Measurements from ENCODE around the gene GALNTL6.

GALNTL6 gene

GRCh38 chr4:172149329-172149728, 336.1 kb downstream of the GALNTL6 start:
- FAIRE-seq = no peak
- TF ChIP-seq PAX5 (IDR thresholded peaks at IDR 0.05; ENCODE audit: insufficient read depth, low read length, severe bottlenecking) (no peak), SPI1 (IDR thresholded peaks at IDR 0.05; ENCODE audit: low read depth, low read length) (no peak), POLR2AphosphoS5 (IDR thresholded peaks at IDR 0.05; ENCODE audit: low read depth, low read length) (no peak), POLR2A (IDR thresholded peaks at IDR 0.05; ENCODE audit: low read depth, low read length) (no peak), TAF1 (IDR thresholded peaks at IDR 0.05; ENCODE audit: low read depth, low read length) (no peak), POU2F2 (IDR thresholded peaks at IDR 0.05; ENCODE audit: low read depth, low read length) (no peak)
- DNase-seq (ENCODE audit: insufficient read length, low spot score) = no peak

GRCh38 chr4:172152284-172152683, 339.1 kb downstream of the GALNTL6 start:
- no peak for FAIRE-seq
- no peak for DNase-seq (ENCODE audit: insufficient read length, low spot score)
- TF ChIP-seq POLR2AphosphoS5 (IDR thresholded peaks at IDR 0.05; ENCODE audit: low read depth, low read length) = no peak
- no peak for TF ChIP-seq PAX5 (IDR thresholded peaks at IDR 0.05; ENCODE audit: insufficient read depth, low read length, severe bottlenecking)
- no peak for TF ChIP-seq TAF1 (IDR thresholded peaks at IDR 0.05; ENCODE audit: low read depth, low read length)
- TF ChIP-seq POLR2A (IDR thresholded peaks at IDR 0.05; ENCODE audit: low read depth, low read length) = no peak
- TF ChIP-seq POU2F2 (IDR thresholded peaks at IDR 0.05; ENCODE audit: low read depth, low read length) = no peak
- TF ChIP-seq SPI1 (IDR thresholded peaks at IDR 0.05; ENCODE audit: low read depth, low read length) = no peak

- TF ChIP-seq POLR2AphosphoS5 (IDR thresholded peaks at IDR 0.05; ENCODE audit: low read depth, low read length) = no peak
- TF ChIP-seq POU2F2 (IDR thresholded peaks at IDR 0.05; ENCODE audit: low read depth, low read length) = no peak
- no peak for TF ChIP-seq PAX5 (IDR thresholded peaks at IDR 0.05; ENCODE audit: insufficient read depth, low read length, severe bottlenecking)
- no peak for TF ChIP-seq TAF1 (IDR thresholded peaks at IDR 0.05; ENCODE audit: low read depth, low read length)
- TF ChIP-seq POLR2A (IDR thresholded peaks at IDR 0.05; ENCODE audit: low read depth, low read length) = no peak
- no peak for TF ChIP-seq SPI1 (IDR thresholded peaks at IDR 0.05; ENCODE audit: low read depth, low read length)
- DNase-seq (ENCODE audit: insufficient read length, low spot score) = no peak
- no peak for FAIRE-seq
Measured at GRCh38 chr4:172153719-172154118, 340.5 kb downstream of the GALNTL6 start.

GRCh38 chr4:172155838-172156345, 342.7 kb downstream of the GALNTL6 start:
- DNase-seq (ENCODE audit: insufficient read length, low spot score) (no peak), FAIRE-seq (no peak)
- TF ChIP-seq SPI1 (IDR thresholded peaks at IDR 0.05; ENCODE audit: low read depth, low read length) (no peak), PAX5 (IDR thresholded peaks at IDR 0.05; ENCODE audit: insufficient read depth, low read length, severe bottlenecking) (no peak)

- no peak for DNase-seq (ENCODE audit: insufficient read length, low spot score)
- TF ChIP-seq PAX5 (IDR thresholded peaks at IDR 0.05; ENCODE audit: insufficient read depth, low read length, severe bottlenecking) = no peak
- TF ChIP-seq POLR2A (IDR thresholded peaks at IDR 0.05; ENCODE audit: low read depth, low read length) = no peak
- no peak for TF ChIP-seq TAF1 (IDR thresholded peaks at IDR 0.05; ENCODE audit: low read depth, low read length)
- no peak for TF ChIP-seq POLR2AphosphoS5 (IDR thresholded peaks at IDR 0.05; ENCODE audit: low read depth, low read length)
- no peak for TF ChIP-seq SPI1 (IDR thresholded peaks at IDR 0.05; ENCODE audit: low read depth, low read length)
- no peak for TF ChIP-seq POU2F2 (IDR thresholded peaks at IDR 0.05; ENCODE audit: low read depth, low read length)
- FAIRE-seq = no peak
Measured at GRCh38 chr4:172157946-172158345, 344.7 kb downstream of the GALNTL6 start.

GRCh38 chr4:172163215-172163614, 350.0 kb downstream of the GALNTL6 start:
- FAIRE-seq (no peak), DNase-seq (ENCODE audit: insufficient read length, low spot score) (no peak)
- TF ChIP-seq TAF1 (IDR thresholded peaks at IDR 0.05; ENCODE audit: low read depth, low read length) = no peak

GRCh38 chr4:172168888-172169287, 355.7 kb downstream of the GALNTL6 start:
- no peak for TF ChIP-seq POU2F2 (IDR thresholded peaks at IDR 0.05; ENCODE audit: low read depth, low read length)
- TF ChIP-seq POLR2AphosphoS5 (IDR thresholded peaks at IDR 0.05; ENCODE audit: low read depth, low read length) = no peak
- TF ChIP-seq POLR2A (IDR thresholded peaks at IDR 0.05; ENCODE audit: low read depth, low read length) = no peak
- TF ChIP-seq PAX5 (IDR thresholded peaks at IDR 0.05; ENCODE audit: insufficient read depth, low read length, severe bottlenecking) = no peak
- no peak for TF ChIP-seq TAF1 (IDR thresholded peaks at IDR 0.05; ENCODE audit: low read depth, low read length)
- TF ChIP-seq SPI1 (IDR thresholded peaks at IDR 0.05; ENCODE audit: low read depth, low read length) = no peak
- no peak for FAIRE-seq
- DNase-seq (ENCODE audit: insufficient read length, low spot score) = no peak

GRCh38 chr4:172169871-172170270, 356.7 kb downstream of the GALNTL6 start:
- DNase-seq (ENCODE audit: insufficient read length, low spot score) (no peak), FAIRE-seq (no peak)
- TF ChIP-seq POLR2AphosphoS5 (IDR thresholded peaks at IDR 0.05; ENCODE audit: low read depth, low read length) (no peak), TAF1 (IDR thresholded peaks at IDR 0.05; ENCODE audit: low read depth, low read length) (no peak)

- FAIRE-seq (no peak), DNase-seq (ENCODE audit: insufficient read length, low spot score) (no peak)
- TF ChIP-seq PAX5 (IDR thresholded peaks at IDR 0.05; ENCODE audit: insufficient read depth, low read length, severe bottlenecking) (no peak), POLR2A (IDR thresholded peaks at IDR 0.05; ENCODE audit: low read depth, low read length) (no peak)
Measured at GRCh38 chr4:172173206-172173605, 360.0 kb downstream of the GALNTL6 start.

- DNase-seq (ENCODE audit: insufficient read length, low spot score) (no peak), FAIRE-seq (no peak)
- TF ChIP-seq POU2F2 (IDR thresholded peaks at IDR 0.05; ENCODE audit: low read depth, low read length) (no peak), SPI1 (IDR thresholded peaks at IDR 0.05; ENCODE audit: low read depth, low read length) (no peak), POLR2AphosphoS5 (IDR thresholded peaks at IDR 0.05; ENCODE audit: low read depth, low read length) (no peak), POLR2A (IDR thresholded peaks at IDR 0.05; ENCODE audit: low read depth, low read length) (no peak), TAF1 (IDR thresholded peaks at IDR 0.05; ENCODE audit: low read depth, low read length) (no peak)
Measured at GRCh38 chr4:172177382-172177781, 364.2 kb downstream of the GALNTL6 start.
